Dendritic cell treated with granulocyte-macrophage colony-stimulating factor and Interleukin-4, amounts not matched to agents 40 ng/mL and 50 ng/mL, for 4 days (primary cell): ENCODE measurements around the gene FAM180A.
"Not testable (repeated sequence)": the region's sequence is repeated elsewhere in the genome, so short reads cannot be mapped to it uniquely, and the experiment has no call there.

Experiments
- H3K27ac Mint-ChIP-seq: one replicate; pipeline ENCODE4 v1.8.0; 2022; ENCODE audit warnings: mild to moderate bottlenecking, mixed read lengths
- H3K27me3 Mint-ChIP-seq: one replicate; pipeline ENCODE4 v1.8.0; 2022; ENCODE audit warnings: mild to moderate bottlenecking, mixed read lengths
- H3K36me3 Mint-ChIP-seq: one replicate; pipeline ENCODE4 v1.8.0; 2022; ENCODE audit warnings: low read depth, mixed read lengths
- H3K4me1 Mint-ChIP-seq: one replicate; pipeline ENCODE4 v1.8.0; 2022; ENCODE audit warnings: low read depth, mixed read lengths
- H3K4me3 Mint-ChIP-seq: one replicate; pipeline ENCODE4 v1.8.0; 2022; ENCODE audit warnings: mild to moderate bottlenecking, moderate library complexity, mixed read lengths
- H3K9me3 Mint-ChIP-seq: one replicate; pipeline ENCODE4 v1.8.0; 2022; ENCODE audit warnings: mixed read lengths
- intact Hi-C: fragments of 100-400 bp; cut with micrococcal nuclease; formaldehyde crosslinking; loops from one replicate; pipeline ENCODE4 v1.15.0; 2022

Gene FAM180A

DNA sequence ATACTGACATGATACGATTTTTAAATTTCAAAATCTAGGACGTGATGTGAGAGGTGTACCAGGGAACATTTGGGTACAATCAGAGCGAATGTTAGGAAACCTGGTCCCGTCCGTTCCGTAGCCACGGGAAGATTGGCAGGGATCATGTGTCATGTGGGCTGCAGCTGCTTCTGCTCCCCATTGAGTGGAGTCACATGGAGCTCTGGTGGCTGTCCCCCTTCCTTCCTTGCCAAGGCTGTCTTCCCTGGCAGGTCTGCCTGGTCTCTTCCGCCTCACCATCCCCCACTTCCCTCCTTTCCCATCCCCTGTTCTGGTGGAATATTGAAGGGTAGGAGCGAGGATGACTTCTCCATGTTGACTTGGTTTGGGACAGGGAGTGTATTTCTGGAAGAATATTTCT is 33.8 kb upstream of the FAM180A start:
- H3K27me3 Mint-ChIP-seq, result no peaks in the 10 kb centered on the region
- intact Hi-C loops, result no loop called here
- no peak overlapping the region for H3K27ac Mint-ChIP-seq
- no peaks in the 10 kb centered on the region for H3K9me3 Mint-ChIP-seq
- no peak overlapping the region for H3K4me3 Mint-ChIP-seq
- no peaks in the 10 kb centered on the region for H3K36me3 Mint-ChIP-seq
- peaks cover 6% of the 10 kb centered on the region for H3K4me1 Mint-ChIP-seq

DNA sequence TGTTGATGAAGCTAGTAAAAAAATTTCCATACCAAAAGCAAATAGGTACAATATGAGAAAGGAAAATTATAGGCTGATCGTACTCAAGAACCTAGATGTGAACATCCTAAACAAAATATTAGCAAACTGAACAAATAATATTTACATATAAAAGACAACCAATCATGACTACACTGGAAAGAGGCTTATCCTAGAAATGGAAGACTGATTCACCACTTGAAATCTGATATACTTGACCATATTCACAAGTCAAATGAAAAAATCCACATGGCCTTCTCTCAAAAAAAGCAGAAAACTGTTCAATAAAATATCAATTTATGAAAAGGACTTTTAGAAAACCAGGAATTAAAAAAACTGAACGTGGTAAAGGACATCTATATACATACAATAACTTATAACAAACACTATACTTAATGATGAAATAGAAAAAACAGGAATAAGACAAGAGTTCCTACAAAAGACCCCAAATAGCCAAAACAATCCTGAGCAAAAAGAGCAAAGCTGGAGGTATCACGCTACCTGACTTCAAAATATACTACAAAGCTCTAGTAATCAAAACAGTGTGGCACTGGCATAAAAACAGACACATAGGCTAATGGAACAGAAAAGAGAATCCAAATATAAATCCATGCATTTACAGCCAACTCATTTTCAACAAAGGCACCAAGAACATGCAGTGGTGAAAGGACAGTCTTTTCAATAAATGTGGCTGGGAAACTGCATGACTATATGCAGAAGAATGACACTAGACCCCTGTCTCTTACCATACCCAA is 29.2 kb upstream of the FAM180A start:
- Mint-ChIP-seq H3K27ac (no peak overlapping the region), H3K9me3 (no peaks in the 10 kb centered on the region), H3K27me3 (no peaks in the 10 kb centered on the region), H3K36me3 (no peaks in the 10 kb centered on the region), H3K4me3 (no peak overlapping the region), H3K4me1 (no peaks in the 10 kb centered on the region)
- intact Hi-C loops, result no loop called here

DNA sequence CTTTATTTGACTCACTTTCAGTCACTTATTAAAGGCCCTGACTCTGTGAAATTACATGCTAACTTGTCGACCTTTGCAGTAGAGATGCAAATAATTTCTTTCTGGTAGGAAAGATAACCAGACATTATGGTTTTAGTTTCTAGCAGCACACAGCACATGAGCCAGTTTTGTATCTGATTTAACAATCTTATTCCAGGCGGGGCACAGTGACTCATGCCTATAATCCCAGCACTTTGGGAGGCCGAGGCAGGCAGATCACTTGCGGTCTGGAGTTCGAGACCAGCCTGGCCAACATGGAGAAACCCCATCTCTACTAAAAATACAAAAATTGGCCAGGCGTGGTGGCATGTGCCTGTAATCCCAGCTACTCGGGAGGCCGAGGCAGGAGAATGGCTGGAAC is 27.3 kb upstream of the FAM180A start:
- H3K27me3 Mint-ChIP-seq, intact Hi-C loops, H3K27ac Mint-ChIP-seq, H3K9me3 Mint-ChIP-seq, H3K4me3 Mint-ChIP-seq, H3K36me3 Mint-ChIP-seq, H3K4me1 Mint-ChIP-seq: not testable (repeated sequence)

DNA sequence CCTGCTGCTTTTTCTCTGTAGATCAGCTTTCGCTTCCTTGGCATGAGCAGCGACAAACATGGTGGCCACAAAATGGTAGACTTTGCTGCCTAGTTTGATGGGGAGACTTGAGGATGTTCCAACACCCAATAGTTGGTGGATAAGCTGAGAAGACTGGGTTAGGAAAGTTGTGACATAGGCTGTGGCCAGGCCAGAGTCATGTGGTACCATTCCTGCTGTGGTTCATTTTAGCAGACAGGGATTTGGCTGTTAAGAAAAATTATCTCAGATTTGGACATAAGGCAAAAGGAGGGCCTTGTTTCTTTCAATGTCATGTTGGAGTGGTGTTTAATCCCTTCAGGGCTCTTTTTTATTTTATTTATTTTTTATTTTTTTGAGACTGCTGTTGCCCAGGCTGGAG is 26.6 kb upstream of the FAM180A start:
- no peaks in the 10 kb centered on the region for H3K4me1 Mint-ChIP-seq
- no peaks in the 10 kb centered on the region for H3K27me3 Mint-ChIP-seq
- H3K27ac Mint-ChIP-seq, result no peak overlapping the region
- H3K9me3 Mint-ChIP-seq, result no peaks in the 10 kb centered on the region
- no peaks in the 10 kb centered on the region for H3K36me3 Mint-ChIP-seq
- intact Hi-C loops, result no loop called here
- H3K4me3 Mint-ChIP-seq, result no peak overlapping the region

DNA sequence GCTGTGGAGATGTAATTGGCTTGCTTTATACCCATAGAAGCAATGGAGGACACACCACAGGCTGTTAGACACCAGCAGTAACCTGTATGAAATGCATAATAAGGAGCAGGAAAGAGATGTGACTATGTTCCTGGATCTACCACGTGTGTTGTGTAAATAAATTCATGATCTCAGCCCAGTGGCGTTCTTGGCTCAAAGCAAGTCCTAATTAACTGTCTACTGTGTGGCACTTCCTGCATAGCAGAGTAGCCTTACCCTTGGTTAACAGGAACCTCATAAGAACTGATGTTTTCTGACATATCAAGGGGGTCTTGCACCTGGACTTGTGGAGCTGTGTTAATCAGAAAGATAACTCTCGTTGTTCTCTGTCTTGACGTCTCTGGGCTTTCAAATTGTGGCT is 25.7 kb upstream of the FAM180A start:
- Mint-ChIP-seq H3K4me3 (no peak overlapping the region), H3K27ac (no peak overlapping the region), H3K36me3 (no peaks in the 10 kb centered on the region), H3K27me3 (no peaks in the 10 kb centered on the region), H3K4me1 (no peaks in the 10 kb centered on the region), H3K9me3 (no peaks in the 10 kb centered on the region)
- intact Hi-C loops, result no loop called here

DNA sequence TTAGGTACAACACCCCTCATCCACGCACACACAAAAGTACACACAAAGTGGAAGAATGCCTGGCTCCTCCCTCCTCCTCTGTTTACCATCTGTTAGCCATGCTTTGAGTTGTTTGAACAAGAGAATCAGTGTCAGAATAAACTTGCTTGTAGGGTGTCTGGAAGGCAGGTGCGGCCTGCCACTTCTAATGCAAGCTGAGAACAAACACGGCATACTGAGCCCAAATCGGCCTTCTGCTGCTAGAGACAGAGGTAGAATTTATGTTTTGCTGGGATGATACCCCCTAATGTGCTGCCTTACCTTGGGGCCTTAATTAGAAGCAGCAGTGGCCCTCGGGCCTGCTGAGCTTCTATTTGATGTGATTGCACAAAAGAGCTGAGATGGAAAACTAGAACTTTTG is 24.9 kb upstream of the FAM180A start:
- no peak overlapping the region for H3K4me3 Mint-ChIP-seq
- H3K36me3 Mint-ChIP-seq, result no peaks in the 10 kb centered on the region
- no peak overlapping the region for H3K27ac Mint-ChIP-seq
- intact Hi-C loops, result no loop called here
- no peaks in the 10 kb centered on the region for H3K9me3 Mint-ChIP-seq
- no peaks in the 10 kb centered on the region for H3K4me1 Mint-ChIP-seq
- H3K27me3 Mint-ChIP-seq, result no peaks in the 10 kb centered on the region

DNA sequence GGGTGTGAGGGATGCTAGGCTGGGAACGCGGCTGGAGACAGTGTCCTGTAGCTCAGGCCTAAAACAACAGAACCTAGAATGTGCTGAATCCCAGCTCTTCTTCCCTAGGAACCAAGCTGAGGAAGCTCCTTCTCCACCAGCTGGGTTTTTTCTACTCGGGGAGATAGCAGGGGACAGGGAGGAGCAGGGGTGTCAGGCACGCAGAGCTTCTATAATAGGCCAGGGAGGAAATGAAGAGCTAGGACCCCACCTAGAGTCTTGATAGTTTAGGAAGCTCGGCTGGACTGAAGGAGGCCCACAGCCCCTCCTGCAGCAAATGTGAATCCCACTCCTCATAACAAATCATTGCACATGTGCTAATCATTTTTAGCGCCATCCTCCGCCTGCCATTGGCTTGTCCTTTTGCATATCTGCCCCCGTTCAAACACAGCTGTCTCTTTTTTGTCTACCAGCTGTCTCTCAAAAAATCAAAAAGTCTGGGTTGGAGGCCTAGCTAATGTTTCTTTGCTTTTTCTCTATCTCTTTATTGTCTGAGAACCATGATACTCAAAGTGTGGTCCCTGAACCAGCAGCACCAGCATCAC is 24.1 kb upstream of the FAM180A start:
- H3K4me3 Mint-ChIP-seq, result no peak overlapping the region
- H3K36me3 Mint-ChIP-seq, result no peaks in the 10 kb centered on the region
- no peak overlapping the region for H3K27ac Mint-ChIP-seq
- H3K9me3 Mint-ChIP-seq, result no peaks in the 10 kb centered on the region
- H3K27me3 Mint-ChIP-seq, result no peaks in the 10 kb centered on the region
- intact Hi-C loops, result no loop called here
- H3K4me1 Mint-ChIP-seq, result no peaks in the 10 kb centered on the region

DNA sequence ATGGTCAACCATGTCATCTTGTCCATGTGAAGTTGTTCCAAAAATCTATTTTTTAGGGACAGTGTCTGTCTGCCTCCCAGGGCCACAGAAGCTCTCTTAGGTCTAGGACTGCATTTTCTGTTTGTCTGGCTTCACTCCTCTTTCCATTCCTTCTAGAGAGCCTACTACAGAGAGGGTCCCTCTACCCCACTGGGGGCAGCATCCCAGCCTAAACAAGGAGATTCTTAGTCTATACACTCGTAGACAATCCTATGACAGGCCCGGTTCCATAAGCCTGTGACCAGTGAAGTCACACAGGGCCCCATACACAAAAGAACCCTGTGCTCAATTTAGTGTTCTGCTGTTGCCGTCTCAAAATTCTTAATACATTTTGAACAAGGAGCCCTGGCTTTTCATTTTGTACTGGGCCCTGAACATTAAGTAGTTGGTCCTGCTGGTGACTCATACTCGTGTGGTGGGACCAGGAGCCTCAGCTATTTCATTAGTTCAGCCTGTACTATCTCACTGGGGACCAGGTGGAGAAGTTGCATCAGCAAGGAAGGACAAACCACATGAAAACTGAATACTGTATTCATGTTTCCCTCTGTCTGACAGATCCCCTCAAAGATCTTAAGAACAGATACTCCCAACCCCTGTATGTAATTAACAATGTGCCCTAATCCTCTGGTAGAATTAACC is 23.5 kb upstream of the FAM180A start:
- Mint-ChIP-seq H3K36me3 (no peaks in the 10 kb centered on the region), H3K4me3 (no peak overlapping the region), H3K4me1 (no peaks in the 10 kb centered on the region), H3K27ac (no peak overlapping the region), H3K27me3 (no peaks in the 10 kb centered on the region), H3K9me3 (no peaks in the 10 kb centered on the region)
- intact Hi-C loops, result no loop called here

DNA sequence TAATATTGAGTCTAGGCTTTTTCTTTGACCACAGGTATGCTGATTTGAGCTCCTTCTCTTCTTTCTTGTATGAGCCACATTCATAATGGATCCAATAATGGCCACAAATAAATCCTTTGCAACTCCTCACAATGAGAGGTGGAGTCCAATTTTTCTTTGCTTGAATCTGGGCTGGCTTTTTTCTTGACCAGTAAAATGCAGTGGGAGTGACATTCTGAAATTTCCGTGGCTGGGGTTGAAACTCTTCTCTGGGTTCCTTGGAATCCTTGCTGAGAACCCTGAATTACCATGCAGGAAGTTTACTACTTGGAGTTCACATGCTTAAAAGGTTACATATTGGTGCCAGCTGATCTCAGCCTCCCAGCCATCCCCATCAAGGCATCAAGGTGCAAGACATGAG is 22.4 kb upstream of the FAM180A start:
- no peak overlapping the region for H3K4me3 Mint-ChIP-seq
- no peaks in the 10 kb centered on the region for H3K9me3 Mint-ChIP-seq
- no peaks in the 10 kb centered on the region for H3K4me1 Mint-ChIP-seq
- H3K27ac Mint-ChIP-seq, result no peak overlapping the region
- H3K27me3 Mint-ChIP-seq, result no peaks in the 10 kb centered on the region
- H3K36me3 Mint-ChIP-seq, result no peaks in the 10 kb centered on the region
- intact Hi-C loops, result no loop called here

DNA sequence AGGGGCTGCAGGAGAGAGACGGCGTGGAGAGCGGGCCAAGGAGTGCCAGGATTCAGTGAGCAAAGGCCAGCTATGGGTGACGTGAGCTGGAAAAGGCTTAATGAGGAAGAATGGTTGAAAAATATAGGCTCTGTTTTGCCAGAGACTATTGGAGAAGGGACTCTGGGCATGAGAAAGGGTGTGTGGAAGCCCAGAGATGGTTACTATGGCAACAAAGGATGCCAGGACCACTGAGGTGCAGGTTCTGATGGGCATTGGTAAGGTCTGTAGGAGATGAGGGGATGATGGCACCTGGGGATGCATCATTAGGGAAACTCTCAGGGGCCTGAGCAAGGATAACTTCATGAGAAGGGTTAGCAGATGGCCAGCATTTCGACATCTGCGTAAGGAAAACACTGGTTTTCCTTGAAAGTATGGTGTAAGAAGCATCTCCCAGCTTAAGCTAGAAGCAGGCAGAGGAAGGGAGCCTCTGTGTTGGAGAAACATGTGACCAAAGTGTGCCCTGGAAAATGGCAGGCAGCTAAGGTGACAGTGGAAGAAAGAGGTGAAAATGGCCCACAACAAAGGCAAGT is 21.6 kb upstream of the FAM180A start:
- no peaks in the 10 kb centered on the region for H3K4me1 Mint-ChIP-seq
- H3K27me3 Mint-ChIP-seq, result no peaks in the 10 kb centered on the region
- H3K36me3 Mint-ChIP-seq, result no peaks in the 10 kb centered on the region
- H3K4me3 Mint-ChIP-seq, result no peak overlapping the region
- no peak overlapping the region for H3K27ac Mint-ChIP-seq
- no peaks in the 10 kb centered on the region for H3K9me3 Mint-ChIP-seq
- intact Hi-C loops, result no loop called here

DNA sequence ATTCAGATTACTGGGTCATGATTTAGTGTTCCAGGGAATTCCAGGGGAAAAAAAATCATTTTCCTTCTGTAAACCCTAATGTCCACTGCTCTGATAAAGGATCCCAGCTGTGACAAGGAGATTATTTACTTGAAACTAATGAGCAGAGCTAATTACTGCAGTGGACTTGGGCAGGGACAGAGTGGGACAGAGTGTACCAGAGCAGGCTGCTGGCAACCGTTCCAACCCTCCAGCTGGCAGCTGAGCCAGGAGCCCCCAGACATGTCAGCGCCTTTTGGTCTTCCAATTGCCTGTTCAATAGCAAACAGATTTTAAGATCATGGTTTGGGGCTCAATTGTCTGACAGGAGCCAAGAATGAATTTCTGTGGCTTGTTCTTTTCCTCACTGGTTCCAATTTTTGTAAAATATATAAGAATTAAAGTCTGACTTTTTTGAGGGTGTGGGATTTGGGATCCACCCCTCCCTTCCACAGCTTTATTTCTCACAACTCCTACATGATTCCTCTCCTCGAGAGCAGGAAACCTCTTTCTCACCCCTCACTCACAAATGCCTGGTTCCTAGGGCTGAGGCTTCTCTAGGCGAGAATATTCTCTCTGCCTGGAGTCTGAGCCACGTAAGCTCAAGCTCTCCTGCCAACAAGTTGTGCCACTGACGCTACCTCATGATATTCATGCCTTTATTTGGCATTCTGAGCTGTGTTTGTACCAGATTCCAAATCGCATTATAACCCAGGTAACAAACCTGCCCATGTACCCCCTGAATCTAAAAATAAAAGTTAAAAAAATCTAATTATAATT is 20.6 kb upstream of the FAM180A start:
- no peaks in the 10 kb centered on the region for H3K9me3 Mint-ChIP-seq
- no peaks in the 10 kb centered on the region for H3K4me1 Mint-ChIP-seq
- intact Hi-C loops, result no loop called here
- no peaks in the 10 kb centered on the region for H3K36me3 Mint-ChIP-seq
- H3K27me3 Mint-ChIP-seq, result peaks cover 2% of the 10 kb centered on the region
- no peak overlapping the region for H3K27ac Mint-ChIP-seq
- no peak overlapping the region for H3K4me3 Mint-ChIP-seq

DNA sequence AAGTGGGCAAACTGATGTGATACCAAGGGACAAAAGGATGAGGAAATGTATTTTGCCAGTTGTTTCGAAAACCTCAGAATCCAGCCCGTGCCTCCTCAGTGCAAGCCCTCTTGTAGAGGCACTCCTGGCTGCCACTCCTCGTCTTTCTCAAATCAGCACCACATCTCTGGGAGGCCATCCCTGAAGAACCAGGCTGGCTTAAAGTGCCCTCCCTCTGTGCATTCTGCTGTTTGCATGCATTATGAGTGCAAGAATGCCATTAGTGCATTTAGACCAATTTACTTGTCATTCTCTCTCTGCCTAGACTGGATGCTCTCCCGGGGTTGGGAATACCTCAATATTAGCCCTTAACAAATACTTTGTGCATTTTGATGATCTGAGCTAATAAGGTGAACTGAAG is 19.9 kb upstream of the FAM180A start:
- H3K27me3 Mint-ChIP-seq, result peaks cover 2% of the 10 kb centered on the region
- no peaks in the 10 kb centered on the region for H3K9me3 Mint-ChIP-seq
- intact Hi-C loops, result no loop called here
- H3K4me1 Mint-ChIP-seq, result no peaks in the 10 kb centered on the region
- H3K36me3 Mint-ChIP-seq, result no peaks in the 10 kb centered on the region
- H3K4me3 Mint-ChIP-seq, result no peak overlapping the region
- no peak overlapping the region for H3K27ac Mint-ChIP-seq

DNA sequence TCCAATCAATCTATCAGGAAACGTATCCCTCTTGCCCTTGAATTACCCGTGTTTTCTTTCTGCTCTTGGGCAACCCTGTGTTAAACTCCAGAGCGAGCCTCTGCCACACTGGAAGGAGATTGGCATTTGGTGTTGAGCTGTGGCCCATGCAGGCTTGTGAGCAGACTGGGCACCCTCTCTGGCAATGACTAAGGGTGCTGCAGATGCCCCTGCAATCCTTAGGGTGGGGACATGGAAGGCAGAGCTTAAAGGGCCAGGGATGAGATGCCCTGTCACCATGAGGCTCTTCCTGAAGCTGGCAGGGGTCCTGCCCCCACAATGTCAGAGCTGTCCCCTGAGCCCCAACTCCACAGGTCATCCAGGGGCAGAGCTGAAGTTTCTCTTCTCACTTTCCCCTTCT is 19.5 kb upstream of the FAM180A start:
- no peak overlapping the region for H3K27ac Mint-ChIP-seq
- H3K4me1 Mint-ChIP-seq, result no peaks in the 10 kb centered on the region
- no peaks in the 10 kb centered on the region for H3K9me3 Mint-ChIP-seq
- intact Hi-C loops, result no loop called here
- H3K4me3 Mint-ChIP-seq, result no peak overlapping the region
- H3K27me3 Mint-ChIP-seq, result peaks cover 2% of the 10 kb centered on the region
- no peaks in the 10 kb centered on the region for H3K36me3 Mint-ChIP-seq

DNA sequence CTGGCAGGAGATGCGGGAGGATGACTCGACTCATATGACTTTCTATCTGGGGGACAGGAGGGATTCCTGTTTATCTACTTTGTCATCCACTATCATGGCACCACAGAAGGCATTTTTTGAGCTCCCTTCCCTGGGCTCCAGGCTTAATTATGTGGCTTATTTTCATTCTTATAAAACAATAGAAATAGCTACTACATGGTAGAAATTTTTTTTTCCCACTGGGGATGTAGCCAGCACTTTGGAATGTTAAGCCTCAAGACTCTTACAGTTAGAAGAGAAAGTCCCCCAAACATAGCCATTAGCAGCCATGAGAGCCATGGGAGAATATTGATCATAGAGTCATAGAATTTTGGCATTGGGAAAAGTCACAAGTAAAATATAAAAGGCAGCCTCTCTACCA is 14.6 kb upstream of the FAM180A start:
- no peak overlapping the region for H3K4me3 Mint-ChIP-seq
- H3K27ac Mint-ChIP-seq, result no peak overlapping the region
- no peaks in the 10 kb centered on the region for H3K9me3 Mint-ChIP-seq
- H3K27me3 Mint-ChIP-seq, result peaks cover 3% of the 10 kb centered on the region
- intact Hi-C loops, result no loop called here
- H3K4me1 Mint-ChIP-seq, result no peaks in the 10 kb centered on the region
- no peaks in the 10 kb centered on the region for H3K36me3 Mint-ChIP-seq
